ENCODE results near the gene SSUH2.

- TF ChIP-seq CTCF (IDR thresholded peaks at IDR 0.05) (no peak), POLR2A (IDR thresholded peaks at IDR 0.05) (no peak)
These were observed 54.6 kb downstream of the SSUH2 start for GRCh38 chr3:8589880-8590556.

Measured in esophagus squamous epithelium (tissue), 4 donors.